ENCODE measurements around the gene SLC2A4RG.

SLC2A4RG gene

DNA sequence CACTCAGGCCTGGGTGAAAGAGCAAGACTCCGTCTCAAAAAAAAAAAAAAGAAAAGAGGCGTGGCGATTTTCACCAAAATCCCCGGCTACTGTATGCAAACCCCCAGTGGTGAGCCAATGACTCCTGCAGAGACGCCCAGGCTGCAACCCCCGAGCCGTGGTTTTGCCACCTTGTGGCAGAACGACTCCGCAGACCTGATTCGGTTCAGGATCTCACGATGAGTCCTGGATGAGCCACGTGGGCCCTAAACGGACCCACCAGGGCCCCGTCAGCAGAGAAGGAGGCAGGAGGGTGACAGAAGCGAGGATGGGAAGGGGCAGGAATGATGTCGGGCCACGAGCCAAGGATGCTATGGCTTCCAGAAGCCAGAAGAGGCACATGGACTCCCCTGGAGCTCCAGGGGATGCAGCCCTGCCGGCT lies 42.5 kb downstream of the SLC2A4RG start:
- DNase-seq: peak; percentile 82 to 85

DNA sequence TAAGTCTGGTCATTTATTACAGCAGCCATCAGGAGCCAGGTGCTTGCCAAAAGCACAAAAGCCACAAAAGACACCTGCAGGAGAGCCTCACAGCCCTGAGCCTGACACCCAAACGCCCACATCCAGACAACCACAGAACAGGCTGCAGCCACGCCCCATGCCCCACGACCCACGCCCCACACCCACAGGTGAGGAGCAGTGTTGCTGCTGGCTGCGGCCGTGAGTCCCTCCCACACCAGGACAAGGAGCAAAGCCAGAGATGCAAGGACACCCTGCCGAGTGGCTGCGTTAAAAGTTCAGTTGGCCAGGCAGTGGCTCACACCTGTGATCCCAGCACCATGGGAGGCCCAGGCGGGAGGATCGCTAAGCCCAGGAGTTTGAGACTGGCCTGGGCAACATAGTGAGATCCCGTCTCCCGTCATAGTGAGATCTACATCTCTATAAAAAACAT lies 43.0 kb downstream of the SLC2A4RG start:
- DNase-seq: no peak

DNA sequence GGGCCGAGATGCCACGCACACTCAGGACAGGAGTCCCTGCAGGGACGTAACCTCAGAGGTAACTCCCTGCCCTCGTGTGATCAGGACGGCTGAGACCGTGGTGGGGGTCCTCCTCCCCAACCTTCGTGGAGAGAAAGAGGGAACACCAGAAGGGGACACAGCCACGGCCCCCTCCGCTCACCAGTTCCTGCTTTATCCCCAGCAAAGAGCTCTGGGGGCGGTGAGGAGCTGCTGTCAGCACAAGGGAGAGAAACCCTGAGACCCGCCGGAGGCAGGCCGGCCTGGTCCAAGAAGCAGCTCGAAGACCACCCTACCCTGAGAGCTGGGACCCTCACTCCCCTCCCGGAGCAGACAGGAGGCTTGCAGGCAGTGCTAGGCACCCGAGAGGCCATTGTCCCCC lies 44.4 kb downstream of the SLC2A4RG start:
- no peak for DNase-seq

DNA sequence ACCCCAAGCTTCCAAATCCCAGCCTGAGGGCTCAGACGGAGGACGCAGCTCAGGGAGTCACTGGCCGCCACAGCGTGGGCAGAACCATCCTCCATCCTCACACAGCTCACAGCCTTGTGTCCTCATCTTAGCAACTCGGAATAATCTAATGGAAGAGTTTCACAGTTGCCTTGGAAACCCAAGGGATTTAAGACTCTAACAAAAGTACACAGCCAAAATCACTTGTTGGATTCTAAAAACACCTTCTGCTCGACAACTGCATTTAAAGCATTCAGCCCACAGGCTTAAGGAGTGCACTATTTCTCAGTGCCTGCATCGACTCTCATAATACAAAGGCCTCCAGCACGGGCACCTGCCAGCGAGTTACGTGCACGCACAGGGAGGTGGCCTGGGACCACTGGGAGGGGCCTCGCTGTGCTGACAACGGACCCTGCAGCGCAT lies 46.1 kb downstream of the SLC2A4RG start:
- DNase-seq: no peak

DNA sequence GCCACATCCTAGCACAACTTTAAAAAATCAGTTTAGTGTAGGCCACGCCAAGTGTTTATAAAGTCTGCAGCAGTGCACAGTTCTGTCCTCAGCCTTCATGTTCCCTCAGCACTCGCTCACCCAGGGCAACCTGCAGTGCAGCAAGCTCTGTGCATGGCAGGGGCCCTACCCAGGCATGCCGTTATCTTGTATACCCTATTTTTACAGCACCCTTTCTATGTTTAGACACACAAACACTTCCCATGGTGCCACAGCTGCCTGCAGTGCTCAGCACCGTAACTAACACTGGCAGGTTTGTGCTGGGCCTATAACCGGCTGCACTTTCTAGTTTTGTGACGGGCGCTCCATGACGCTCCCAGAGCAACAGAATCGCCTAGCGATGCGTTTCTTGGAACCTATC lies 47.7 kb downstream of the SLC2A4RG start:
- no peak for DNase-seq

DNA sequence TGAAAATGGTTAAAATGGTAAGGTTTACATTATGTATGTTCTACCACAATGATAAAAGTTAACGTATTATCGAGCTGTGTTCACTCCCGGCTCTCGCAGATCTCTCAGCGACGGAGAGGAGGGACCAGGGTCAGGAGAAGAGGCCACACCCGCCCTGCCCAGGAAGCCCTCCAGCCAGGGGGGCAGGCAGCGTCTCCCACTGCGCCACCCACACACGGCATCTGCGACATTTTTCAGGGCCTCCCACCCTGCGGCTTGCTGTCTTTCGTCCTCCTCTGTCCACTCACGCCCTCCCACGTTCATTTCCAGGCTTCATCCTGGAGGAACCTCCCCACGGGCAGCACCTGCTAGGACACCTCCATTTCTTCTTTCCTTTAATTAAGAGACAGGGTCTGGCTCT lies 48.2 kb downstream of the SLC2A4RG start:
- no peak for DNase-seq

DNA sequence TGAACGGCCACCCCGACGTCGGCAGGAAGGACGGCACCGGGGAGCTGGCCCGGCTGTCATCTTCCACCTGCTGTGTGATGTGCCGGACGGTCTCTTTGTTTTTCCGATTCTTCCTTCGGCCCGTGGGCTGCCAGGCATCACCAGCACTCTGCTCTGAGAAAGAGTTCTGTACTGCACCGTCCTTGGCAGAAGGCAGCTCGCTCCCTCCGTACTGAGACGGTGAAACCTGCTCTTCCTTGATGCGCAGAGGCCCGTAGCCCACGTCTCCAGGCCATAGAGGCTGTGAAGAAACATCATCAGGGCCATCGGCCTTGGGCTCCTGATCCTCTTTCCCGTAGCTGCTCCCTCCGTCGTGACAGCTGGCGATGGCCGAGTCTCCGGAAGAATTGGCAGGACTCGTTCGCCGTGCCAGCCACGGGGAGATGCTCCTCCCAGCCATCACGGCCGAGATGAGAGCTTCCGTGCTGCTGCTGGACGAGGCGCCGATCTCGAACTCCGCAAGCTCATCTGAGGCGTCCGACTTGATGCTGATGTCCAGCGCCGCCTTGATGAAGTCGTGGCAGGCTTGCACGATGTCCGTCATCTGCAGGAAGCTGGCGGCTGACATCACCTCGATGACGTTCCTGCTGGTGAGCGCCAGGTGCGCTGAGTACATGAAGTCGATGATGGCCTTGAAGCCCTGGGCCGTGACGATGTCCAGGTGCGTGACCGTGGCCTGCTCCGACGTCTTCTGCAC lies 50.4 kb downstream of the SLC2A4RG start:
- DNase-seq: no peak

DNA sequence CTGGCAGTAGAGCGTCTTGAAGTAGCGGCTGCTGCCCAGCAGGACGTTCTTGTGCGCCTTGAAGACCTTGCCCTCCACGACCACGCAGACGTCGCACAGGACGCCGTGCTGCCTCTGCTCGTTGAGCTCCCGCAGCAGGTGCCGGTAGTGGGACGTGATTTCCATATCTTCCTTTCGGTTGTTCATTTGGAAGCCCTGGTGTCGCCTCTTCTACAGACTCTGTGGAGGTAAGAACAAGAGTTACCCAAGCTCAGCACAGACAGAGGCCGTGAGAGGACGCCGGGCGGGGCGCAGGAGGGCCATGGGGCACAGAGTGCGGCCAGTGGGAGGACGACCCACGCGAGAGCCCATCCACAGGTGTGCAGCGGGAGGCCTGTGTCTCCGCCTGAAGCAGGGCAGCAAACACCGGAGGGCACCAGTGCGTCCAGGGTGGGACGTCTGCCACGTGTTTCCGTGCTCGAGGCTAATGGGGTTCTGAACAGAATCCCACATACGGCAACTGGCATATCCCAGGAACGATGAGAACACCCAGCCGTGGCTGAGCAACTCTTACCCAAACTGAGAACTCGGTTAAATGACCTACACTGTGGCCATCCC lies 51.1 kb downstream of the SLC2A4RG start:
- no peak for DNase-seq

DNA sequence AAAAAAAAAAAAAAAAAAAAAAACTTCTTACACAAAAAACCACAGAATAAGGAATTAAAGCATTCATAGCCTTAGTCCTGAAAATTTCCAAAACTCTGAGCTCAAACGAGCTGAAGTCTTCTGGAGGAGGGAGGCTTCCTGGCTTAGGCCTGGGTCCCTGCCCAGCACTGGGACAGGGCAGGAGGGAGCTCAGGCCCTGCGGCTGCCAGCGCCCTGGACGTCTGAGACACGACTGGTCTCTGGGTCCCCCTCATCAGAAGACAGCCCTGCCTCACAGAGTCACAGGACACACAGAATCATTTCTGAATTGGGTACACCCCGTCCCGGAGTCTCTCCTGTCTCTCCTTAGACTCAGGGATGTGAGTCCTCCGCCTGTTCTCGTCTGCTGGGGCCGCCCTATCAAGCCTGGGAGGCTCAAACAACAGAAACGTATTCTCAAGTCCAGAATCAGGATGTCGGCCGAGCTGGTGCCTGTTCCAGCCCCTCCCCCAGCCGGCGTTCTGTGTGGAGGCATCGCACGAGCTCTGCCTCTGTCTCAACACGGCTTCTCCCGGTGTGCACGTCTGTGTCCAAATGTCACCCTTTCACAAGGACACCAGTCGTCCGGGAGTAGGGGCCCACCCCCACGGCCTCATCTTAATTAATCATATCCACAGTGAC lies 52.1 kb downstream of the SLC2A4RG start:
- no peak for DNase-seq

DNA sequence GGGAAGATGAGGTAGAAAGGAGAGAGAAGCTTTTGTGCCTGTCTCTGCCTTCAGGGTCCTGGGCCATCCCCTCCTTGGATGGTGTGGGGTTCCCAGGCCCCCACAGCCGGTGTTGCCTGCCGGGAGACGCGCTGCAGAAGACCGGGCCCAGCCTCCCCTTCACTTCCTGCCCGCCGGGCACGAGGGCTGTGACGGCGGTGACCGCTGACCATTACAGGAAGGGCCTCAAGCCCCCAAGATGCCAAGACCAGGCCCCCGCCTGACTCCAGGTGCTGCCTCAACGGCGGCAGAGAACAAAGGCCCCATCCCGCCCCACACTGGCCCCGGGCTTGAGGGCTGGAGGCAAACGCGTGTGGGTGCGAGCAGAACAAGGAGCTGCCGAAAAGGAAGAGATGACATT lies 53.3 kb downstream of the SLC2A4RG start:
- no peak for DNase-seq
